ENCODE measurements around the gene YARS1.

Gene YARS1

GRCh38 chr1:32746130-32746529 lies 71.0 kb downstream of the YARS1 start:
- no peak for DNase-seq (ENCODE audit: low read depth, low spot score)

DNA sequence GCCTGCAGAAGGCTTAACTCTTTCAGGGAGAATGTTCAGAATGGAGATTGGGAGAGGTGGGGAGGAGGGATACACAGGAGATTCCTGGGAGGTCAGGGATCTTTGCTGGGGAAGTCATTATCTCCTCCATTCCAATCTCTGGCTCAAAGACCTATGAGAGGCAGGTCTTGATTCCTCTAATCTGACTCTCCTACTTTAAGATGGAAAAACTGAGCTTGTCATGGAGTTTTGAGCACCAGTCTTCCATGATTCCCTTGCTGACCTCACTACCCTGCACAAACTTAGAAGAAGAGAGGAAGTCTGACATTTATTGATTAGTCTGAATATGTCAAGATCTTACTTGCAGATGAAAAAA lies 73.1 kb downstream of the YARS1 start:
- DNase-seq (ENCODE audit: low read depth, low spot score), result no peak

DNA sequence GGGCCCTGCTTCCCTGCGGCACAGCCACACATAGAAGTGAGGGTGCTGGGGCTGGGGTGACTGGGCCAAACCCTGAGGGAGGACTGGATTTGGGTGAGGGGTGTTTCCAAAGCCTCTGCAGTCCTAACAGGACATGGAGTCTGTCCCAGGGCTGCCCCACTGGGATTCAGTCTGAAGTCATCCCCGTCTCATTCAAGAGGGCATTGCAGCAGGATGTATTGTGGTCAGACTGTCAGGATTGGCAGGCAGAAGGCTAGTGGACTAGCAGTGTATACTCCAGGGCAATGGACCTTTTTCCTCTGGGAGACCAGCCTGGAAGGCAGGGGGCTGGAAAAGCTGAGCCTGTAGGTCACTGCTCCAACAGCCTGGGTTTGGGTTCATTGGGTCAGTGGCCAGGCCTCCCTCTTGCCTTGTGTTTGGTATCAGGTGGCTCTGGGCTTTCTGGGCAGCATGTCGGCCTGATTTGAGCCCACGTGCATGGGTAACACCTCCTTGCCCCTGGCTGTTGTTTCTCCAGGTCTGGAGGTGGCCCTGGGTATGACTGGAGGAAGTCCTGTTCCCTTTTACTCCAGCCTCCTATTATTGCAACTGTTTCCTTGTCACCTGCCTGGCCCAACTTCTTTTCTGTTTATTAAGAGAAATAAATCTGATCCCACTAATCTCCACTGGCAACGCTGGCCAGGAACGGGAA lies 73.6 kb downstream of the YARS1 start:
- DNase-seq (ENCODE audit: low read depth, low spot score), result no peak

- no peak for DNase-seq (ENCODE audit: low read depth, low spot score)
Measured at GRCh38 chr1:32742956-32743355, 74.2 kb downstream of the YARS1 start.

- no peak for DNase-seq (ENCODE audit: low read depth, low spot score)
Measured at GRCh38 chr1:32742199-32742947, 74.8 kb downstream of the YARS1 start.

DNA sequence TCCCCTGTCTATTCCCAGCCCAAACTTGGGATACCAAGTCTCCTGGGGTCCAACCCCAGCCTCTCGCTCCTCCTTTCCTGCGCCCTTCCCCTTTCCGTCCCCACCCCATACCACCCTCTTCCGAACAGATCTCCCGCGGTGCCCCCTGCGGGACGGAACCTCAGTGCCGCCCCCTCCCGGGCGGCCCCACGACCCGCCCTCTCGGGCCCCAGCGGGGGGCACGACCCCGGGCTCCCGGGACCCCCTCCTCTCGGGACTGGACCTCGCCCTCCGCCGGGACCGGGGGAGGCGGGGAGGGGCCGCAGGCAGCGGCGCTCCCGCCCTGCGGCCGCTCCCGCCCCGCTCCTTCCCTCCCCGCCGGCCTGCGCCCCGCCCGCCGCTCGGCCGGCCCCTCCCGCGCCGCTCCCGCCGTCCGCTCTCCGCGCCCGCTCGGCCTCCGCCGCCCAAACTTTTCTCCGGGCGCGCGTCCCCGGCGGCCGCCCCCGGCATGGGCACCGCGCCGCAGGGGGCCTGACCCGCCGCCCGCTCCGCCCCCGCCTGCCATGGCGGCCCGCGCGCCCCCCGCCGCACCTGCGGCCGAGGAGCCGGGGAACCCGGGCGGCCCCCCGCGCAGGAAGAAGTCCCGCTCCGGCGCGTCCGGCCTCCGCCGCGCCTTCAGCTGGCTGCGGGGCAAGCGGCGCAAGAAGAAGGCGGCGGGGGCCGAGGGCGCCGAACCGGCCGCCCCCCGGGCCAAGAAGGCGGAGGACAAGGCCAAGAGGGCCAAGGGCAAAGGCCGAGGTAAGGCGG lies 75.6 kb downstream of the YARS1 start:
- no peak for DNase-seq (ENCODE audit: low read depth, low spot score)

DNA sequence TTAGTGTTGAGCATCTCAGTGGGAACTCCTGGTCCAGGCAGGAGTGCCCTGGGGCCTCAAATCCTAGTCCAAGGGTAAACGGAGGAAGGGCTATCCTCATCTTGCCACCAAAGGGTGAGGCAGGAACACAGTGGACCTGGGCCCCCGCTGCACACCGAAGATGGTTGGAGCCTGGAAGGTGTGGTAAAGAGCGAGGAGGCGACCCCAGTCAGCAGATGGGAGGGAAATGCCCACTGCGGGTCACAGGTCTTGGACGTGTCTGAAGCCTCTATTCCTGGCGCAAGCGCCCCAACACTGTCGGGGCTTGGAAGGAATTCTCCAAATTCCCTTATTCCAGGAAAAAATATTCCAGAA lies 76.1 kb downstream of the YARS1 start:
- DNase-seq (ENCODE audit: low read depth, low spot score), result no peak

DNA sequence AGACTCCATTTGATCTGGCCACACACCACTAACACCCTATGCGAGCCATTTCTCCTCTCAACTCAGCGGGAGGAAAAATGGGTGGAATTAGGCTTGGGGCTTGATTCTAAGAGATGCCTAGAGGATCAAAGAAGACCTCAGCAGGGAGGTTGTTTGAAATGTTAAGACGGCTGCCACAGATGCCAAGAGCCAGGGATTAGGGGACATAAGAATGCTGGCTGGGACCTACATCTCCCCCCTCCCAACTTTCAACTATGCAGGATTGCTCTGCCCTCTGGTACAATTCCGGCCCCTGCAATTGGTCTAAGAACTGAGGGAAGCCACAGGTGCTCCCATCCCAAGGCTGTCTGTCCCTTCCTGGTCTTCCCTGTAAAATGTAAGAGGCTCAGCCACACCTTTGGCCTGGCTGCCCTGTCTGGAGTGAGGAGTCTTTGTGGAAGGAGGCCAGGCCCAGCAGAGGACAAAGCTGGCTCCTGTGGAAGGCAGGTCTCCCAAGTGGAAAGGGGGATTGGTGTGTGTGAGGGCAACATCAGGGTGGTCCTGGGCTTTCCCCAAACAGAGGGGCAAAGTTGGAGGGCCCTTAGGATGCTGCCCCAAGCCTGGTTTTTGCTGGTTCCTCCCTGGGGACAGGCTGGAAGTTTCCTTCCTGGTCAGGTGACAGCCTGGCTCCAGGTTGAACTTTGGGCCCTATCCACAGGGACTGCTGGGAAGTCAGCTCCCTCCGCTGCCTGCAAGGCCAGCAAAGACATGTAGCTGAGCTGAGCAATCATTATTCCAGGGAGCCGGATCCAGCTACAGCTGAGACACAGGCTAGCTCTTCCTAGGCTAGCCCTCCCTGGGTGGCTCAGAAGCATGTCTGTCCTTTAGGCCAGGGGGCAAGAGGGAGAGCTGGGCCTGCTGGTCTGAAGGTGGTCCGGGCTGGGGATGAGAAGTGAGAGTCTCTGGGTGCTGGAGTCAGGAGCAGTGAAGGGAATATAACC lies 80.1 kb downstream of the YARS1 start:
- DNase-seq (ENCODE audit: low read depth, low spot score), result no peak

DNA sequence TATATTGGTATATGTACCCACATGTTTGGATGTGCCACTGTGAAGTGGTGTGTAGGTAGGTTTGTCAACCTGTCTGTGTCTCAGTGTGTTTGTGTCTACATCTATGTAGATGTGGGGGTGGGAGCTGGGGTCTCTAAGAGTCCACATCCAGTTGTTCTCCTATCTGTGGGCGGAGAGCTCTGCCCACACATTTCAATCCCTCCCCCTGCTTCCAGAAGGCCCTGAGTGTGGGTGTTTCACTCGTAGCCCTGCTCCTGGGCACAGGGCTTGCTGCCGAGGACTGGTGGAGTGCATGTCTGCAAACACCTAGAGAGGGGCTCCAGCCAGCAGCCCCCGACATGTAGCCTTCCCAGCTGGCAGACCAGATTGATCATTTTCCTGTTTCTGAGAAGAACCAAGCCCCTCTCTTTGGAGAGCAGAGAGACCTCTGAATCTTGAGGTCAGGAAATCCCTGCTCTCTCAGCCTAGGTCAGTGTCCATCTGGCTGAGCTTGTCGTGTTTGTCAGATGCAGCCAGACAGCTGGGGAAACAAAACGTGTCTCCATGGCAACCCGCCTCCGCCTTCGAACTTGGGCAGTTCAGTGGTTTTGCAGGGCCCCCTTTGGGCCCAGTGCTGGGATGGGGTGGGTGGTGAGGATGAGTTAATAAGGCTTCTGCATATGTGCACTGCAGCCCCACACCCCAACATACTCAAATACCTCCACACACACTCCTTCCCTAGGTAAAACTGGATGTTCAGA lies 83.4 kb downstream of the YARS1 start:
- no peak for DNase-seq (ENCODE audit: low read depth, low spot score)

DNA sequence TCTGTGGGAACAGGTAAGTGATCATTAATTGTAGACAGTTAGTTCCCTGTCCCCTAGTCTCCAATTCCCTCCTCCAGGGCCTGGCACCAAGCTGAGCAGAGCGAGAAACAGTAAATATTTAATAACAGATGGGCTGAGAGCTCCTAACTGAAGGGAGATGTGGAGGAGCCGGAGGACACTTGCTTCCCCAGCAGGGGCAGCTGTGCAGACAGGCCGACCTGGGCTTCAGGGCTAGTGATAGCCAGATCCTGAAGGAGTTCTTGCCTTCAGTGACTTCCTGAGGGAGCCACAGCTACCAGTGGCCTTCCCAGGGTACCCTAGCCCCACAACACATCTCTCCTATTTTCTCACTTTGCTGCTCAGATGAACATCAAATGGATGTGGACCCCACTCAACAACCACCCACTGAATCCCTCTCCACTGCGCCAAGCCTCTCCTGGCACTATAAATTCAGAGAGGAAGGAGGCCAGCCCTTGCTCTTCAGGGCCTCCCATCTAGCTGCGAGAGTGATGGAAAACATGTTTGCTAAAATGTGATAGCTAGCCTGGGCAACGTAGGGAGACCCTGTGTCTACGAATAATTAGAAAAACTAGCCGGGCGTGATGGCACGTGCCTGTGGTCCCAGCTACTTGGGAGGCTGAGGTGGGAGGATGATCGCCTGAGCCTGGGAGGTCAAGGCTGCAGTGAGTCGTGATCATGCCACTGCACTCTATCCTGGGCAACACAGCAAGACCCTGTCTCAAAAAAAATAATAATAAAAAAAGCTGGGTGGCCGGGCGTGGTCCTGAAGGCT lies 87.7 kb downstream of the YARS1 start:
- DNase-seq (ENCODE audit: low read depth, low spot score), result no peak

DNA sequence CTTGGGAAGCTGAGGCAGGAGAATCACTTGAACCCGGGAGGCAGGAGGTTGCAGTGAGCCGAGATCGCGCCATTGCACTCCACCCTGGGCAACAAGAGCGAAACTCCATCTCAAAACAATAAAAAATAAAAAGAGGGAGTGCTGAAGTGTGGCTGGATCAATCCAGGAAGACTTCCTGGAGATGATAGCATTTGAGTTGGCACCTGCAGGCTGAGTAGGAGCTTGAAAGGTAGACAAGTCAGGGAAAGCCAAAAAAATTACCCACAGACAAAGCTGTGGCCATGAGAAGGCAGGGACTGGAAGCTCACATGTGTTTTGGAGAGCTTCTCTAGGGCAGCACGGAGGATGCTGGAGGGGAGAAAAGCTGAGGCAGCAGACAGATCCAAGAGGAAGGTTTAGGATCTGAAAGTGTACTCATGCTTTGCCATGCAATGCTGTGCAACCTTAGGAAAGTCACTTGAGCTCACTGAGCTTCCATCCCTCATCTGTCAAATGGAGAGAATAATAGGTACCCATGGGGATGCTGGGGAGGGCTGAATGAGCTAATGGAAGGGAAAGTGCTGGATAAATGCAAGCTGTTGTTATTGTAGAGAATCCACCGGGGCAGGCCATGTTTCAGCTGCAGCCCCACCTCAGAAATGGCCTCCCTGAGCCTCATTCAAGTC lies 88.6 kb downstream of the YARS1 start:
- no peak for DNase-seq (ENCODE audit: low read depth, low spot score)

DNA sequence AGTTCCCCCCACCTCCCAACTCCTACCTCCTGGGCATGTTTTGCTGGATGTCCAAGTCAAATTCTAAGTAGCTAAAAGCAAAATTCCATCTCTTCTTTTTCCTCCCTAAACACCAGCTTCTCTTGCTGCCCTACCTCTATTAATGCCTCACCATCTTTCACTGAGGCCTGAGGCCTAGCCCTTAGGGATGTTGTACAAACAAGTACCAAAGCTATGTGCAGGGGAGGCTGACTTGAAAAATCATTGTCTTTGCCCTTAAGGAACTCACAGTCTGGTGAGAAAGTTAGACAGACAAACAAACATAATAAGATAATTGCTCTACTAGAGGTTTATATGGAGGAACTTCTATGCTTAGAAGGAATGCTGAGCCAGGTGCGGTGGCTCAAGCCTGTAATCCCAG lies 89.3 kb downstream of the YARS1 start:
- no peak for DNase-seq (ENCODE audit: low read depth, low spot score)

DNA sequence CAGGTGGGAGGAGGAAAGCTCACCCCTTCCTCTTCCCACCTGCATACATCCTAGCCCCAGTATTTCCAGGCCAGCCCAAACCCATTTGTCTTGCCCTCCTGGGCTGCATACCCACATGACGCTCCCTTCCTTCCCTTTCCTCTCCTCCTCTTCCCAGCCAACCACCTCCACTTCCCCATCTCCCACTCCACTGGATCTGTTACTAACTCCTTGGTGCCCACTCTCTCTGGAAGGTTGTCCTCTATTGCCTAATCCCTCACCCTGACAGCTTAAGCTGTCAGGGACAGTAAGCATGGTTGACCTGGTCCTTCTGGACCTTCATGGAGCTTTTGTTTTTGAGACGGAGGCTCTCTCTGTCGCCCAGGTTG lies 91.6 kb downstream of the YARS1 start:
- no peak for DNase-seq (ENCODE audit: low read depth, low spot score)
